ENCODE data around the gene SNX20.

GRCh38 chr16:50699326-50700159, 18.4 kb upstream of the SNX20 start:
- TF ChIP-seq, protein P1, sequence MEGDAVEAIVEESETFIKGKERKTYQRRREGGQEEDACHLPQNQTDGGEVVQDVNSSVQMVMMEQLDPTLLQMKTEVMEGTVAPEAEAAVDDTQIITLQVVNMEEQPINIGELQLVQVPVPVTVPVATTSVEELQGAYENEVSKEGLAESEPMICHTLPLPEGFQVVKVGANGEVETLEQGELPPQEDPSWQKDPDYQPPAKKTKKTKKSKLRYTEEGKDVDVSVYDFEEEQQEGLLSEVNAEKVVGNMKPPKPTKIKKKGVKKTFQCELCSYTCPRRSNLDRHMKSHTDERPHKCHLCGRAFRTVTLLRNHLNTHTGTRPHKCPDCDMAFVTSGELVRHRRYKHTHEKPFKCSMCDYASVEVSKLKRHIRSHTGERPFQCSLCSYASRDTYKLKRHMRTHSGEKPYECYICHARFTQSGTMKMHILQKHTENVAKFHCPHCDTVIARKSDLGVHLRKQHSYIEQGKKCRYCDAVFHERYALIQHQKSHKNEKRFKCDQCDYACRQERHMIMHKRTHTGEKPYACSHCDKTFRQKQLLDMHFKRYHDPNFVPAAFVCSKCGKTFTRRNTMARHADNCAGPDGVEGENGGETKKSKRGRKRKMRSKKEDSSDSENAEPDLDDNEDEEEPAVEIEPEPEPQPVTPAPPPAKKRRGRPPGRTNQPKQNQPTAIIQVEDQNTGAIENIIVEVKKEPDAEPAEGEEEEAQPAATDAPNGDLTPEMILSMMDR (IDR thresholded peaks at IDR 0.05) = no peak
- no peak for TF ChIP-seq POLR2A (IDR thresholded peaks at IDR 0.05)
